ENCODE data around the gene MACROD2.

The MACROD2 gene

DNA sequence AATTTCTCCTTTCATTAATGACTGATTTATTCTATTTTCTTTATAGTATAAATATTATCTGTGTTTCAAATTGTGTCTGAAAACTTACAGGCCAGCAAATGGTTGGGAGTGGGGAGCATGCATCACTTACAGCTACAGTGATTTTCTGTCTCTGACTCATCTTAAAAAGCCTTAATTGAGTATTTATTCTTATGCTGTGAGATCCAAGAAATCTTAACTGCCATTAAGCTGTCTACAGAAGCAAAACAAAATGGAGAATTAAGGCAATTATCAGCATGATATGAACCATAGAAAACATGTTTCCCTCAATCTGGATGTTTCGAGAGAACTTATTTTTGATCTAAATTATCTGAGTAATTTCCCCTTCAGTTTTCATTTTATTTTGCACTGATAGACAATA is 1746.8 kb downstream of the MACROD2 start:
- no peak for DNase-seq (ENCODE audit: low spot score)

DNA sequence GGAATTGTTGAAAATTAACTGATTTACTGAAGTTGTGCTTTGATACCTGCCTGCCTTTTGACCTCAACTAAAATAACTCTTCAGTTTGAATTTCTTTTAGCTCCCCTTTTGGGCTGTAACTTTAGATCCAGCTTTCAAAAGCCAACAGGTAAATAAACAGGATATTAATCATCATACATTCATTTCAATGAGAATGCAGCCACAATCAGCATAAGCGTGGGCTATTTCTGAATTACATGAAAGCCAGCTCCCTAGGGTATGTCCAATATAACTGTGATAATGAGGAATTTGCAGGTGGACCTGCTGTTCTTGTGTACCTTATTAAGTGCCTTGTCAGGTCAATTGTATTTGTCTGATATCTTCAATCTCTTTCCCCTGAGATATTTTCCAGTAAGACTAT is 1747.3 kb downstream of the MACROD2 start:
- DNase-seq (ENCODE audit: low spot score): no peak

DNA sequence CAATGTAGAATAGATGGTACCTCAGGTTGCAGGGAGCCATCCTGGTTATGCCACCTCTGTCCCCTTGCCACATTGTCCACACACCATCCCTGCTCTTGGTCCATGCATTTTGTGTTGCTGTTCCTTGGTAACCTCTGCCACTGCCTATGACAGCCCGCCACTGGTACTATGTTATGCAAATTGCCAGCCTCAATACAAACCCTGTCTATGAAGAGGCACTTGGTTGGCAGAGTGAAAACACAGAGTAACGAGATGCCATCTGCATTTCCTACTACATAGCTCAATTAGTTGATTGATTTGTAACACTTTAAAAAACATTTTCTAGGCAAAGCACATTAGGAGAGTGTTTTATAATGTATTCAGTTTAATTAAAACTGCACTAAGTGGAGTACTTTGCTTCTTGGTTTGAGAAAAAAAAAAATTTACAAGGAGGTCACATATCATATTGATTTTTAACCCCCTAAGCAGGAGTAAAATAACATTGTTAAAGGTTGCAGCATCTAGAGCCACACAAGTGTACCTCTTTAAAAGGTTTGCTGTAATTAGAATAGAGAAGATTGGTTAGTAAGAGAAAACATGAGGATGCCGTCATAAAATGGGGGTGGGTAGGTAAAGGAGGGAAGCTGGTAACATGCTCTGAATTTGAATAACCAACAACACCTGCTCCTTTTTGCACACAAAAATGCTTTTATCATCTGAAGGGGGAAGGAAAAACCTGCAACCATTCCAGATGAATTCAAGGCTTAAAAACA is 1760.9 kb downstream of the MACROD2 start:
- no peak for DNase-seq (ENCODE audit: low spot score)

DNA sequence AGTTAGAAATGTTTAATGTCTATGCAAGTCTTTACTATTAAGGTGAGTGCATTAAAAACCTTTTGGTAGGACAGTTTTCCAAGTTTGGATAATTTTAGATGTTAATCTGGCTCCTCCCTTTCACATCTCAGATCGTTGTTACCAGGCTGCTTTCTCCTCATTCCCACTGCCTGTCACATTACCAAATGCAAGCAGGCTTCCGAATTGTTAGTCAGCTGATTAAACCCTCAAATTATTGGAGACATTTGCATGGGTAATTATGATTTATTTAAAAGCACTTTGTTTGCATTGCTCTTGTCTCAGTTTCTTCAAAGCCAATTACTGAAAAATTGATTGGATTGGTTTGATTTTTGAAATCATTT is 1761.4 kb downstream of the MACROD2 start:
- no peak for DNase-seq (ENCODE audit: low spot score)

DNA sequence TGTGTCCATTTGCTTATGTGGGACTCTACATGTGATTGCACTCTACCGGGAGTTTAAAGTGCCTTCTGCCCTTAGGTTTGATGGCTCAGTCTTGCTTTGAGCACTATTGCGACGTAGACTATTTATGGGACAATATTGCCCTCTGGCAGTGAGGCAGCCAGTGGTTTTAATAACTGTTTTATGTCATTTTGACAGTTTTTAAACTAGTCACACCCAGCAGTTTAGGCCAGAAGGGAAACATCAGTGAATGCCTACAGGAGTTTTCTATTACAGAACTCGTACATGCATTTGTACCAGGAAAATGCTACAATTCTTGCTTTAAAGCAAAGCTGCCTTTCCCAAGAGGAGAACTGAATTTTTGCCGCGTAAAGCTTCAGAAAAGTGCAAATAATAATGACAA is 1764.3 kb downstream of the MACROD2 start:
- DNase-seq (ENCODE audit: low spot score): no peak

DNA sequence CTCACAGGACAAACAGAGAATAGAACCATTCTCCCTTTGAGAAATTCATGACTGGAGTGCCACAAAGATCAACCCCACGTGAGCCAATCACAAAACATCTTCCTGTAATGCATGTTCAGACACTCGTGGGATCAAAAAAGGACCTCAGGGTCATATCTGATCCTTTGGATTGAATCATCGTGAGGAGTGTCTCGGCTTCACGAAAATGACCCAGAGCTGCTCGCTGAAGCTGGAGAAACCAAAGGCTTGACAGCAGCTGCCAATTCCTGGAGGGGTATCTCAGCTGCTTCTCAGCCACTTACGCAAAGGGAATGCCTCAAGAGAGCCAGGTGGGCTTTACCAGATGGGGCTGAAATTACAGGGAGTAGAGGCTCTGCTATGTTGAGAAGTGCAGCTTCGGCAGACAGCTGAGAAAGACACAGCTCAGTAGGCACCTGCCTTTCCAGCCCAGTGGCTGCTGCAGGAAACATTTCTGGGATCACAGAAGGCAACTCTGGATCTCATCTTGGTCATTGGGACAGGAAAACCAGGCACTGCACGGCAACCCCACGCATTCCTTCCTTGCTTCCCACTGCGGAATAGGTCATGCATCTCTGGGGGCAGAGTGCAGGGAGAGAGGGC is 1764.8 kb downstream of the MACROD2 start:
- no peak for DNase-seq (ENCODE audit: low spot score)

DNA sequence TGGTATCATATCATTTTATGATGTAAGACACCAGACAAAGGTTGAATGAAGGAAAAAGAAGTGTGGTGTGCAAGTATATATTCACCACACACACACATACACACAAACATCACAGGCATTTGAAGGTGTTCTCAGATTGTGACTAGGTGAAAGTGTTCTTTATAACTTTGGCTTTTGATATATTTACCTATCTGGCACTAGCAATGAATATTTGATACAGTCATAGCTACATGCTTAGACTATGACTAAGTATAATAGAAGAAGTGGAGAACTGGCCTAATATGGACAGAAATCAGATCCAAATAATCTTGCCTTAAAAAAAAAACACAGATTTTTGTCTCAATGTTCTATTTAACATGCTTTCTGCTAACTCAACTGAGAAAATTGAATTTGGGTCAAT is 1768.0 kb downstream of the MACROD2 start:
- no peak for DNase-seq (ENCODE audit: low spot score)

DNA sequence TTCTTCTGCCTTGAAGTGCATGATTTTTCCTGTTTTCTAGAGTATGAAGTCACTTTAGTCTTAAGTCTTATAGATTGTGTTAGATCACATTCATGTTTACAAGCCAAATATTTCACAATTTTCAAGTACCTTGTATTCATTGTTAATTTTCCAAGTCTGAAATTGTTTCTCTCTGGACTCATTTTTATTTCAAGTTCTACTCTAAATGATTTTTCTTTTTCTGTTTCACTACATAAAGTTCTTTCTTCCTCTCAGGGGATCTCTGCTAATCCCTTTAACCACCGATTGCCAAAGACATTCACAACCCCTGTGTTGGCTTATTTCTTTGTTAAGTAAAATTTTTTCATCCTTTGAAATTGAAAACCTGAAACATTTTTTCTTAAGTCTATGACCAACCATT is 1772.3 kb downstream of the MACROD2 start:
- DNase-seq (ENCODE audit: low spot score): no peak

DNA sequence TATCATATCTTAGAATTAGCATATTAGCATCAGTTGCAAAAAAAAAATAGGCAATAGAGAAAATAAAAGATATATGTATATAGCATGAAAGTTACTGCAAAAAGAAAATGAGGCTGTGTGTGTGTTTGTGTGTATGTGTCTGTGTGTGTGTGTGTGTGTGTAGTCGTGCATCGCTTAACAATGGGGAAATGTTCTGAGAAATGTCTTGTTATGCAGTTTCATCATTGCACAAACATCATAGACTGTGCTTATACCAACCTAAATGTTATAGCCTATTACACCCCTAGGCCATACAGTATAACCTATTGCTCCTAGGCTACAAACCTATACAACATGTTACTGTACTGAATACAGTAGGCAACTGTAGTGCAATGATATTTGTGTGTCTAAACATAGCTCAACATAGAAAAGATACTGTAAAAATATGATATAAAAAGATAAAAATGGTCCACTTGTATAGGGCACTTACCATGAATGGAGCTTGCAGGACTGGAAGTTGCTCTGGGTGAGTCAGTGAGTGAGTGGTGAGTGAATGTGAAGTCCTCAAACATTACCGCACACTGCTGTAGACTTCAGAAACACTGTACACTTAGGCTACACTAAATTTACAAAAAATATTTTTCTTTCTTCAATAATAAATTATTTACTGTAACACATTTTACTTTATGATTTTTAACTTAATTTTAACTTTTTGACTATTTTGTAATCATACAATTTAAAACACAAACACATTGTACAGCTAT is 1772.9 kb downstream of the MACROD2 start:
- DNase-seq (ENCODE audit: low spot score): no peak

DNA sequence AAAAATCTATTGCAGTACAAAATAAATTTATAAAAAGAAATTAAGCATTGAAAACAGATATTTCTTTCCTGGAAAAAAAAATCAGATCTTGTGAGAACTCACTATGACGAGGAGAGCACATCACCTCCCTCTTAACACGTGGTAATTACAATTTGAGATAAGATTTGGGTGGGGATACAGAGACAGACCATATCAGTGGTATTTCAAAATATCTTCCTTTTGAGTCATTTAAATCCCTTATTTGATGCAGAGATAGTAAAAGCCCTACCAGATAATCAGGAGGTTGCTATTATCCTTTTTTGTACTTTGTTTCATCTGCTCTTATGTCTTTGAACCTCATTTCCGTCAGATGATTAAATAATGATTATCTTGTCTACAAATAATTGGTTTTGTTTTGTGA is 1777.5 kb downstream of the MACROD2 start:
- DNase-seq (ENCODE audit: low spot score): no peak

DNA sequence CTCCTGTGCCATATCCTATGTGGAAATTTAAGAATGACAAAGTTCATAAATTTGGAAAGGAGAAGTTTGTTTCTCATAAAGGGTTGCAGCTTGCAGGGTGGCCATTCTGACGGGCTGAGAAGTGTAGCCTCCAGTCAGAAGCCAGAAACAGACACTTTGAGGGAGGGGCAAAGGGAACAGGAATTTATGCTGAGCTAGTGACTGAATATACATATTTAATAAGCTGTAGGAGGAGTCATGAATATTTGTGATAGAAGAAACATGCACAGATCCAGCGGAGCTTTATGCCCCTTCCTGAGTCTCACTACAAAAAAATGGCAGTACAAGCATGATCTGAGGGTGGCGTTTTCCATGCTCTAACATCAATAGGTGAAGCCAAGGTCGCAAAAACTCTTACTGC is 1779.6 kb downstream of the MACROD2 start:
- no peak for DNase-seq (ENCODE audit: low spot score)

DNA sequence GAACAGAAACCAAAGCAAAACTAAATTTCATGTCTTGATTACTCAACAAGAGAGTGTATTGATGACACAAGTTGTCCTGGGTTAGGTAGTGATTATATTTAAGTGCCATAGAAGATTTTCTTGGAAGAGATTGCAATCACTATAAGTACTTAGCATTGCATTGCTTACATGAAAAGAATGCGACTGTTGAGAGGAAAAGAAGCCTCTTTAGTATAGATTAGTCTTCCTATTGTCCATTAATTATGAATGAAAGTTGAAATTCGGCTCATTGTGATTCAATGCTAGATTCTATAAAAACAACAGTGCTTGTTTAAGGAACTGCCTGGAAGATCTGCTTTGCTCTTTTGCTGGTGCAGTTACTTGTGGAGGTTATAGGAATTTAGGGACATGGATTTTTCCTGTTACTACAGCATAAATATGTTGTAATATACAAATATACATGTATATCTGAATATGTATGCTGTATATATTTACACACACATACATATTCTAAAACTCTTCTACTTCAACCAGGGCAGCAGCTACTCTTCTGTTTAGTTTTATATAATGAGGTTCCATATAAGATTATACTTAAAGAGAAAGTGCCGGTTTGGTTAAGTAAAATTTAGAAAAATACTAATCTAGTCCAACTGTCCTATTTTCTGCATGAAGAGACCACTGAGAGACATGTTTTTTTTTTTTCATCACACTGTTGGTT is 1781.6 kb downstream of the MACROD2 start:
- no peak for DNase-seq (ENCODE audit: low spot score)

DNA sequence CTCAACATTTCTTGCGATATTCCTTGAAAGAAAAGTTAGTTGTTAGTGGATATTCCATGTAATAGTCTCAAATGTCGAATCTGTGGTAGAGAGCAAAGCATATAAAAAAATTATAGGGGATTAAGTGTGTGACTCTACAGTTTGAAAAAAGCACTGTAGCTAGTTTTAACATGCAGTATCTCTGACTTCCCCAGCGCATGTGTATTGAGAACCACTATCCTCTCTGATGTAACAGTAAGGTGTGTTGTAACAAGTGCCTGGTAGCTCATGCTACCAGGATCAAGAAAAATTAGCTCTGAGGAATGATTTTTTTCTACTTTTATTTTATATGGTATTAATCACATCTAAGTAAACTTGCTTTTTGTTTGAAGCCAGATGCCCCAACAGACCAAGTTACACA is 1788.7 kb downstream of the MACROD2 start:
- no peak for DNase-seq (ENCODE audit: low spot score)

DNA sequence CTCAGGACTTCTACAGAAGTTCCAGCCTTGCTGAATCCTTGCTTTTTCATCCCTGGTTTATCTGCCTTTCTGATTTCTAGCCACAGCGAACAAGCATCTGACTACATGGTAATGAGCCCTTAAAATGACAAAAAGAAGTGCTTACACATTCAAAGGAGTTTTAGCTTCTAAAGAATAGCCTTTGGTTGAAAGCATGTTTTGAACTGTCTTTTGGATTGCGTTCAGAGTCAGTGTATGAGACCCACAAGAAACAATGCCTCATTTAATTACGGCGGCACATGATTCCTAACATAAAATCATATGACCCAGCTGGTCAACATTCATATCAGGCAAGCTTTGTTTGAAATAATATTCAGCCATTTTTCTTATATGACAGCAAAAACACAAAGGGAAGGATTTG is 1793.8 kb downstream of the MACROD2 start:
- no peak for DNase-seq (ENCODE audit: low spot score)

DNA sequence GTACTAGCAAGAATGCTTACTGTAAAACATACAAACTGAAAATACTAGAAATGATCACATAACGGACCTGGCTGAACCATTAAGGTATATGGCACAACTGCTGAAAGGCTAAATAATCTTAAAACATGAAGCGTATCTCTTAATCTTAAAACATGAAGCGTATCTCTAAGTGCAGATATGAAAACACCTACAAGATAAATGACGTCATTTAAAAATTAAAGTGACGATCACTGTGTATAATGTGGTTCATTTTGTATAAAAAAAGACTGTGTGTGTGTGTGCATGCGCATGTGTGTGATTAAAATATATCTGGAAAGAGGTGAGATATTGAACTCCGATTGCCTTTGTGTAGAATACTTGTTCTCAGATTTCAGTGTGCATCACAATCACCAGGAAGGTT is 1797.5 kb downstream of the MACROD2 start:
- no peak for DNase-seq (ENCODE audit: low spot score)

DNA sequence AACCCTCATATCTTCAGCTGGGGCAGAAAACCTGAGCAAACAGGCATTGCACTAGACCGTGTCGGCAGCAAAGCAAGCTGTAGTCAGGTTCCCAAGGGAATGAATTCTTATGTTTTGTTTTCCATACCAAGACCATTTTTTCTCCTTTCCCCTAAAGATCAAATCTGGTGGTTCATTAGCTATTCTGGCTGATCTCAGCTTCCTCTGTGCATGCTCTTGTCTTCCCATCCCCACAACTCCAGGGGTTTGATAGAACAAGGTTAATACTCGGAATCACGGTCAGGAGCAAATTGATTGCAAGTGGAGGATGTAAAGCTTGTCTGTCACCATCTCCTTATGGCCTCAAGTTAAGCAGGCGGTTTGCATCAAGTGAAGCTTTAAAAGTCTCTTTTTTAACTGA is 1799.1 kb downstream of the MACROD2 start:
- DNase-seq (ENCODE audit: low spot score): no peak

DNA sequence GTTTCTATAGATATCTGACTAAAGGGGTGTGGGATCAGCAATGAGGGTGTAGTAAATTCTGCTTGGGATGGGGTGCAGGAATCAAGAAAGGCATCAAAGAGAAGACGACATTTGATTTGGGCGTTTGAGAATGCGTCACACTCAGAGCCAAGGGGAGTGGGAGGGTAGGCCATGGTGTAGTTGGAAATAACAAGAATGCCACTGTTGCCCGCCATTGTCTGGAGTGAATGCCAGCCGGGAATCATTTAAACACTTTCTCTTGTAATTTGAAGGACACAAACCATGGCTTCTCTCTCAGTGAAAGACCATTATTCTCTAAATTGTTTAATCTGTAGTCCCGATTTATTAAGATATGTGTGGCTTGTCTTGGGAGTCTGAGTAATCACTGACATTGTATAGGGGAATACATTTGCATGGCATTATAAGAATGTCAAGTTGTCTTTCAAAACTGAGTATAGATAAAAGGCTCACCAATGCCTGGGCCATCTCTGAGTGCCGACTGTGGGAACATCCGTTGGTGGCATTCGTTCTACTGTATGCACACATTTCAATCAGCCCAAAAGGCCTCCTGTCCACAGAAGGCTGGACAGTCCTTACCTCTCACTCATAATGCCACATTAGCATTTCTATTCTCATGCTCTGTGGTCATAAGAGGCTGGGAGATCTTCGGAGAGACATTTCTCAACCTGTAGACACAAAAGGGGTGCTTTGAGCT is 1800.1 kb downstream of the MACROD2 start:
- DNase-seq (ENCODE audit: low spot score): no peak

DNA sequence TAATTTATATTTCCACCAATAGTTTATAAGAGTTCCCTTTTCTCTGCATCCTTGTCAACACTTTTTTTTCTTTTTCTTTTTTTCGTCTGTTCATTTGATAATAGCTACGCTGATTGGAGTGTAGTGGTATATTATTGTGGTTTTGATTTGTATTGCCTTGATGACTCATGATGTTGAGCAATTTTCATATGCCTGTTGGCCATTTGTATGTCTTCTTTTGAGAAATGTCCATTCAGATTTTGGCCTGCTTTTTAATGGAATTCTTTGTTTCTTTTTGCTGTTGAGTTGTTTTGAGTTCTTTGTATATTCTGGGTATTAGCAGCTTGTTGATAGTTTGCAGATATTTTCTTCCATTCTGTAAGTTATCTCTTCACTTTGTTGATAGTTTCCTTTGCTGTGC is 1804.6 kb downstream of the MACROD2 start:
- DNase-seq (ENCODE audit: low spot score): no peak

DNA sequence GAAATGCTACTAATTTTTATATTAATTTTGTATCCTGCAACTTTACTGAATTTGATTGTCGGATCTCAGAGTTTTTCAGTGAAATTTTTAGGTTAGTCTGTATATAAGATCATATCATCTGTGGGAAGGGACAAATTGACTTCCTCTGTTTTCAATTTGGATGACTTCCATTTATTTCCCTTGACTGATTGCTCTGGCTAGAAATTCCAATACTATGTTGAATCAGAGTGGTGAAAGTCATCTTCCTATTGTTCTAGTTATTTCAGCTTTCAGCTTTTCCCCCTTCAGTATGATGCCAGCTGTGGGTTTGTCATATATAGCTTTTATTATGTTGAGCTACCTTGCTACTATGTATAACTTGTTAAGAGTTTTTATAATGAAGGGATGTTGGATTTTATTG is 1806.7 kb downstream of the MACROD2 start:
- DNase-seq (ENCODE audit: low spot score): no peak

DNA sequence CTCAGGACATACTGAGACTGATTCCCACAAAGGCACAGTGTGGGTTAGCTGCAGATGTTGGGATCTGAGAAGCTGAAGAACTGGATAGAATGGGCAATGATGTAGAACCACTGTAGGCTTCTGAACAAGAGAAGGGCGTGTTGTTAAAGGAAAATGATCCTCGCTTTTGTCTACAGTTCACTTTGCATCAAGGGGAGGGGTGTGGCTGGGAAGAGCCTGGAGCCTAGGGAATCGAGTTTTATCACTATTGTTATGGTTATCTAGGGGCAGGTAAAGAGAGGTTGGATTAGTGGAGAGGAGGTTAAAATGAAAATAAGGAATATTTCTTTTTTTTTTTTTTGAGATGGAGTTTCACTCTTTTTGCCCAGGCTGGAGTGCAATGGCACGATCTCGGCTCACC is 1809.8 kb downstream of the MACROD2 start:
- peak; percentile 31 for DNase-seq (ENCODE audit: low spot score)

DNA sequence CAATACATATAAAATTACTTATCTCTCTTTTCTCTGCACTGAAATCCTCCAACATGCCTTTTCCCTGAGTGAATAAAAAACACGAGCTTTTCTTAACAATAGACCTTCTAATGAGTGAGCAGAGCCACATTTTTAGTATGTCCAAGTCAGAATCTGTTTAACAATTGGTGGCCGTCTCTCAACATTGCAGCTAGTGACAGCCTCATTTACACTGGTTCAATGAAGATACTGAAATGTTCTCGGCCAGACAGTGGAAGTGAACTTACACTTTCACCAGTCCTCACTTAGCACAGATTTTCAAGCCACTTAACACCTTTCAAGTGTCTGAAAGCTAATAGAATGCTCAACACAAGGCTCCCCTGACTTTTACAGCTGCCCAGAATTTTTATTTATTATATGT is 1810.8 kb downstream of the MACROD2 start:
- DNase-seq (ENCODE audit: low spot score): no peak

DNA sequence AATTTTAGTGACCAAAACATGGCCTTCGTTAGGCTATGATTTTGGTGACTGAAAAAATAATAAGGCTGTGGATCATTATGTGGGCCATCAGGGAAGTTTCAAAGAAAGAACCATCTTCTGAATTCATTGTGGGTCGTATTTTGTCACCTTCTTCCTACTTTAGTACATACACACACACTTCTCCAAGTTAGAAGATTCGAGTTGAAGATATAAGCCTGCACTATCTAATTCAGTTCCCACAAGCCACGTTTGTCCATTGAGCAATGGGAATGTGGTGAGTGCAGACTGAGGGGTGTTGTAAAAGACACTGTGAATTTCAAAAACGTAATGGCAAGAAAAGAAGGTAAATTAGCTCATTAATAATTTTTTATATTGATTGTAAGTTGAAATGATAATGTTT is 1812.0 kb downstream of the MACROD2 start:
- DNase-seq (ENCODE audit: low spot score): no peak
